Measurements from ENCODE around the gene KLHL22. TPM values are rescaled to one million over a fixed set of nuclear protein-coding genes. Genes with fewer than 3 reads are reported as not detected.

KLHL22 gene
- total and polyA plus RNA-seq, 4 donors = 12.1 to 28.3 (median 18.8) TPM

GRCh38 chr22:20414450-20414849, 81.1 kb downstream of the KLHL22 start:
- no peak for DNase-seq
- WGBS, 2 donors = 69 to 94% methylated on average over 3 of the region's 3 CpGs
- ATAC-seq (ENCODE audit: insufficient read depth, low FRiP score) = no peak

GRCh38 chr22:20414059-20414440, 81.5 kb downstream of the KLHL22 start:
- WGBS, 2 donors = 85 to 95% methylated on average over 5 of the region's 5 CpGs
- no peaks in the 10 kb centered on the region for H3K27me3 ChIP-seq (ENCODE audit: control insufficient read depth in 3 of 3, insufficient read depth in 3 of 3, low read length in 2 of 3)
- ATAC-seq (ENCODE audit: insufficient read depth, low FRiP score) (no peak), DNase-seq (no peak)
- no peak overlapping the region for H3K27ac ChIP-seq (ENCODE audit: low read depth in 1 of 2, low read length in 1 of 2)
- H3K4me3 ChIP-seq = no peak overlapping the region
- no peak overlapping the region for H3K9ac ChIP-seq (ENCODE audit: insufficient read depth in 1 of 2, low read length in 2 of 2)
- H3K4me1 ChIP-seq (ENCODE audit: control insufficient read depth in 5 of 5, insufficient read depth in 5 of 5, low read length in 5 of 5) = no peaks in the 10 kb centered on the region
- no peaks in the 10 kb centered on the region for H3K36me3 ChIP-seq (ENCODE audit: control insufficient read depth in 4 of 4, insufficient read depth in 4 of 4, low read length in 4 of 4)
- no peaks in the 10 kb centered on the region for H3K9me3 ChIP-seq (ENCODE audit: control insufficient read depth in 4 of 4, insufficient read depth in 3 of 4, low read length in 3 of 4)
- TF ChIP-seq CTCF (IDR thresholded peaks at IDR 0.05; ENCODE audit: control extremely low read depth, extremely low read depth) = no peak

More at GRCh38 chr22:20414450-20414849, 81.1 kb downstream of the KLHL22 start:
- H3K27me3 ChIP-seq (ENCODE audit: control insufficient read depth in 3 of 3, insufficient read depth in 3 of 3, low read length in 2 of 3) = no peaks in the 10 kb centered on the region
- H3K9me3 ChIP-seq (ENCODE audit: control insufficient read depth in 4 of 4, insufficient read depth in 3 of 4, low read length in 3 of 4) = no peaks in the 10 kb centered on the region
- no peak for TF ChIP-seq CTCF (IDR thresholded peaks at IDR 0.05; ENCODE audit: control extremely low read depth, extremely low read depth)
- H3K27ac ChIP-seq (ENCODE audit: low read depth in 1 of 2, low read length in 1 of 2) = no peak overlapping the region
- H3K9ac ChIP-seq (ENCODE audit: insufficient read depth in 1 of 2, low read length in 2 of 2) = no peak overlapping the region
- H3K4me1 ChIP-seq (ENCODE audit: control insufficient read depth in 5 of 5, insufficient read depth in 5 of 5, low read length in 5 of 5) = no peaks in the 10 kb centered on the region
- no peak overlapping the region for H3K4me3 ChIP-seq
- no peaks in the 10 kb centered on the region for H3K36me3 ChIP-seq (ENCODE audit: control insufficient read depth in 4 of 4, insufficient read depth in 4 of 4, low read length in 4 of 4)

GRCh38 chr22:20413217-20414058, 82.2 kb downstream of the KLHL22 start:
- Histone ChIP-seq H3K27me3 (ENCODE audit: control insufficient read depth in 3 of 3, insufficient read depth in 3 of 3, low read length in 2 of 3) (no peaks in the 10 kb centered on the region), H3K4me1 (ENCODE audit: control insufficient read depth in 5 of 5, insufficient read depth in 5 of 5, low read length in 5 of 5) (no peaks in the 10 kb centered on the region), H3K27ac (ENCODE audit: low read depth in 1 of 2, low read length in 1 of 2) (no peak overlapping the region), H3K36me3 (ENCODE audit: control insufficient read depth in 4 of 4, insufficient read depth in 4 of 4, low read length in 4 of 4) (no peaks in the 10 kb centered on the region), H3K4me3 (no peak overlapping the region), H3K9ac (ENCODE audit: insufficient read depth in 1 of 2, low read length in 2 of 2) (no peak overlapping the region), H3K9me3 (ENCODE audit: control insufficient read depth in 4 of 4, insufficient read depth in 3 of 4, low read length in 3 of 4) (no peaks in the 10 kb centered on the region)
- ATAC-seq (ENCODE audit: insufficient read depth, low FRiP score) (no peak), DNase-seq (no peak)
- WGBS, 2 donors = 95 to 96% methylated on average over 9 of the region's 9 CpGs
- TF ChIP-seq CTCF (IDR thresholded peaks at IDR 0.05; ENCODE audit: control extremely low read depth, extremely low read depth) = no peak

Data from lung (tissue), 12 donors.